Muscle of leg (tissue), 11 donors: ENCODE data around the gene MICA. TPM values are rescaled to one million over a fixed set of nuclear protein-coding genes. Genes with fewer than 3 reads are reported as not detected.
A peak's percentile ranks its signal among the peaks of the same experiment; 100 is the strongest.
"Not testable (repeated sequence)": the region's sequence is repeated elsewhere in the genome, so short reads cannot be mapped to it uniquely, and the experiment has no call there.

ENCODE experiments used
- DNase-seq: peaks from one replicate; pipeline ENCODE4 v3.0.0; 2013
- H3K27ac ChIP-seq: one replicate; pipeline ENCODE4 v1.5.1; 2013; ENCODE audit warnings: mild to moderate bottlenecking, low read length, control low read depth
- H3K27me3 ChIP-seq: one replicate; pipeline ENCODE4 v1.6.1; 2013; ENCODE audit warnings: low read length; ENCODE audit not compliant: control insufficient read depth, insufficient read depth
- H3K36me3 ChIP-seq: one replicate; pipeline ENCODE4 v1.6.1; 2013; ENCODE audit warnings: low read length; ENCODE audit not compliant: control insufficient read depth, insufficient read depth
- H3K4me1 ChIP-seq: one replicate; pipeline ENCODE4 v1.6.1; 2013; ENCODE audit warnings: low read length; ENCODE audit not compliant: control insufficient read depth, insufficient read depth
- H3K4me3 ChIP-seq: one replicate; pipeline ENCODE4 v1.5.1; 2013; ENCODE audit warnings: low read length, control low read depth
- H3K9me3 ChIP-seq: replicated peaks from 2 replicates; pipeline ENCODE4 v1.6.1; 2013; ENCODE audit warnings: low read depth, low read length; ENCODE audit not compliant: control insufficient read depth
- WGBS: methylation state at CpG from one replicate; pipeline ENCODE4 v1.1.5; 2013; ENCODE audit warnings: missing lambda C conversion rate; ENCODE audit not compliant: insufficient coverage; 5-methylcytosine and 5-hydroxymethylcytosine counted together
- polyA plus RNA-seq, 8 donors: library from polyadenylated mRNA; unstranded; fragments of 120-200 nt; gene quantifications; one replicate each; pipeline versions ENCODE4 v1.2.1 to v1.2.3, GENCODE V29; 2013; ENCODE audit warnings: inconsistent platforms in 1 of 8, low replicate concordance in 1 of 8; ENCODE audit not compliant: insufficient read length in 8 of 8, insufficient read depth in 1 of 8
- total RNA-seq: library from RNA; stranded (reverse); fragments of 120-200 nt; gene quantifications from one replicate; pipeline ENCODE4 v1.2.4, GENCODE V29; 2013

MICA gene
- total and polyA plus RNA-seq, 9 donors = 4.2 to 13.0 (median 6.9) TPM

GRCh38 chr6:31395832-31396231, 7.6 kb upstream of the MICA start:
- 67% methylated on average over 1 of the region's 7 CpGs for WGBS
- H3K4me3 ChIP-seq = no peak overlapping the region
- H3K9me3 ChIP-seq = no peaks in the 10 kb centered on the region
- peaks cover 23% of the 10 kb centered on the region for H3K27me3 ChIP-seq
- no peak overlapping the region for H3K27ac ChIP-seq
- H3K36me3 ChIP-seq = no peaks in the 10 kb centered on the region
- DNase-seq = no peak
- peaks cover 1% of the 10 kb centered on the region for H3K4me1 ChIP-seq

- no CpG with 5 or more reads among the region's 11 CpGs for WGBS
- peaks cover 25% of the 10 kb centered on the region for H3K27me3 ChIP-seq
- H3K9me3 ChIP-seq = no peaks in the 10 kb centered on the region
- no peak overlapping the region for H3K4me3 ChIP-seq
- H3K36me3 ChIP-seq = no peaks in the 10 kb centered on the region
- H3K4me1 ChIP-seq = peaks cover 4% of the 10 kb centered on the region
- H3K27ac ChIP-seq = no peak overlapping the region
- peak; percentile 83 for DNase-seq
Measured at GRCh38 chr6:31396422-31397152, 6.8 kb upstream of the MICA start.

- not testable (repeated sequence) for H3K4me1 ChIP-seq, H3K4me3 ChIP-seq, DNase-seq, H3K36me3 ChIP-seq, H3K27ac ChIP-seq, H3K9me3 ChIP-seq
- peaks cover 26% of the 10 kb centered on the region for H3K27me3 ChIP-seq
- 0% methylated on average over 1 of the region's 8 CpGs for WGBS
Measured at GRCh38 chr6:31397153-31397499, 6.3 kb upstream of the MICA start.

GRCh38 chr6:31397901-31398525, 5.4 kb upstream of the MICA start:
- no peaks in the 10 kb centered on the region for H3K36me3 ChIP-seq
- no peak overlapping the region for H3K4me3 ChIP-seq
- H3K27ac ChIP-seq = no peak overlapping the region
- H3K27me3 ChIP-seq = peaks cover 33% of the 10 kb centered on the region
- WGBS = 78% methylated on average over 5 of the region's 10 CpGs
- DNase-seq = no peak
- no peaks in the 10 kb centered on the region for H3K9me3 ChIP-seq
- peaks cover 14% of the 10 kb centered on the region for H3K4me1 ChIP-seq

- peak; percentile 97 for DNase-seq
- WGBS = 0% methylated on average over 27 of the region's 57 CpGs
- H3K36me3 ChIP-seq = no peaks in the 10 kb centered on the region
- peak overlapping the region; percentile 98 for H3K27ac ChIP-seq
- H3K4me1 ChIP-seq = peaks cover 27% of the 10 kb centered on the region
- H3K9me3 ChIP-seq = no peaks in the 10 kb centered on the region
- peaks cover 49% of the 10 kb centered on the region for H3K27me3 ChIP-seq
- peak overlapping the region; percentile 52 for H3K4me3 ChIP-seq
Measured at GRCh38 chr6:31399589-31400466, 3.6 kb upstream of the MICA start.

- 0% methylated on average over 6 of the region's 30 CpGs for WGBS
- no peaks in the 10 kb centered on the region for H3K36me3 ChIP-seq
- DNase-seq = peak; percentile 84
- peak overlapping the region; percentile 52 for H3K4me3 ChIP-seq
- H3K4me1 ChIP-seq = peaks cover 27% of the 10 kb centered on the region
- H3K27me3 ChIP-seq = peaks cover 49% of the 10 kb centered on the region
- H3K27ac ChIP-seq = peak overlapping the region; percentile 98
- no peaks in the 10 kb centered on the region for H3K9me3 ChIP-seq
Measured at GRCh38 chr6:31400467-31401289, 2.7 kb upstream of the MICA start.

GRCh38 chr6:31401403-31401802, 2.0 kb upstream of the MICA start:
- WGBS = 67% methylated on average over 1 of the region's 4 CpGs
- Histone ChIP-seq H3K36me3 (no peaks in the 10 kb centered on the region), H3K4me3 (peak overlapping the region; percentile 52), H3K27ac (peak overlapping the region; percentile 98), H3K4me1 (peaks cover 27% of the 10 kb centered on the region), H3K27me3 (peaks cover 46% of the 10 kb centered on the region), H3K9me3 (no peaks in the 10 kb centered on the region)
- no peak for DNase-seq

GRCh38 chr6:31402324-31403282, 792 bp upstream of the MICA start:
- Histone ChIP-seq H3K27ac (peak overlapping the region; percentile 37), H3K36me3 (no peaks in the 10 kb centered on the region), H3K4me3 (peak overlapping the region; percentile 70), H3K27me3 (peaks cover 46% of the 10 kb centered on the region), H3K4me1 (peaks cover 27% of the 10 kb centered on the region), H3K9me3 (no peaks in the 10 kb centered on the region)
- 18% methylated on average over 20 of the region's 27 CpGs for WGBS
- DNase-seq = peak; percentile 74

- H3K36me3 ChIP-seq, DNase-seq, H3K9me3 ChIP-seq, H3K27ac ChIP-seq: not testable (repeated sequence)
- Histone ChIP-seq H3K4me3 (peak overlapping the region; percentile 70), H3K27me3 (peaks cover 41% of the 10 kb centered on the region), H3K4me1 (peaks cover 27% of the 10 kb centered on the region)
- WGBS = no CpG with 5 or more reads among the region's 13 CpGs
Measured at GRCh38 chr6:31404061-31404364, 618 bp downstream of the MICA start.
